HCT116 (cell line): Measurements from ENCODE around the gene HK1. TPM values are rescaled to one million over a fixed set of nuclear protein-coding genes. Genes with fewer than 3 reads are reported as not detected.
"Not testable (repeated sequence)": the region's sequence is repeated elsewhere in the genome, so short reads cannot be mapped to it uniquely, and the experiment has no call there.

Source experiments
- ATAC-seq: fragments of 200-7000 bp; cut with Tn5 transposase; 2 replicates; pipeline ENCODE4 v1.9.1; 2020; ENCODE audit warnings: mild to moderate bottlenecking, moderate library complexity
- BruUV-seq: library from RNA; stranded (reverse); fragments of 400-500 nt; replicated peaks from 2 replicates; lab custom pipeline; 2021; lab: Mats Ljungman, UMichigan
- CTCF ChIA-PET: fragments of 300-600 bp; sonication (Branson Sonifier 250); formaldehyde crosslinking; loops from one replicate; lab custom pipeline; 2021; ENCODE audit warnings: antibody characterized with exemption; lab: Charles Lee
- POLR2A ChIA-PET: fragments of 300-600, 350-600 bp; sonication (Branson Sonifier 250); formaldehyde crosslinking; loops from one replicate; lab custom pipeline; 2021; ENCODE audit warnings: antibody characterized with exemption; lab: Charles Lee
- RAD21 ChIA-PET, 2 experiments: fragments of 300-600 bp; sonication (Branson Sonifier 250); formaldehyde crosslinking; loops; one replicate each; lab custom pipeline; 2023; ENCODE audit warnings: low total read pairs in 2 of 2; ENCODE audit not compliant: uncharacterized antibody in 2 of 2, unreplicated experiment in 2 of 2, low non-redundant PET in 1 of 2; lab: Charles Lee
- DNase-seq: peaks from one replicate; pipeline ENCODE4 v3.0.0-alpha.2; 2010; ENCODE audit warnings: low read depth, low spot score
- H2AFZ ChIP-seq: fragments of 200-600 bp; shearing (Covaris generic), sonication (generic); 2 replicates; pipeline ENCODE4 v1.6.1; 2017; ENCODE audit warnings: low read depth, mixed run types, mixed read lengths, antibody characterized with exemption, low read length; ENCODE audit not compliant: poor library complexity, severe bottlenecking
- H3K27ac ChIP-seq: 2 replicates; pipeline ENCODE4 v1.5.1; 2012; ENCODE audit warnings: low read depth, low read length
- H3K27me3 ChIP-seq: fragments of 200-600 bp; sonication (generic); 2 replicates; pipeline ENCODE4 v1.6.1; 2016; ENCODE audit warnings: mixed run types, low read length, mixed read lengths; ENCODE audit not compliant: insufficient read depth
- H3K36me3 ChIP-seq, 2 experiments: fragments of 200-500 bp in 1 of 2; fragments of 200-600 bp in 1 of 2; sonication (Bioruptor generic) in 1 of 2; sonication (generic) in 1 of 2; 2 replicates each; pipeline versions ENCODE4 v1.5.1 to v1.6.1; 2014 to 2016; ENCODE audit warnings: low read length in 2 of 2, inconsistent platforms in 1 of 2, mixed read lengths in 1 of 2, mixed run types in 1 of 2; ENCODE audit not compliant: insufficient read depth in 2 of 2, control insufficient read depth in 1 of 2
- H3K4me1 ChIP-seq, 2 experiments: fragments of 200-600 bp in 1 of 2; sonication (generic) in 1 of 2; 2 replicates each; pipeline versions ENCODE4 v1.5.1 to v1.6.1; 2012 to 2017; ENCODE audit warnings: low read length in 2 of 2, inconsistent platforms in 1 of 2, mild to moderate bottlenecking in 1 of 2, mixed read lengths in 1 of 2, mixed run types in 1 of 2, moderate library complexity in 1 of 2; ENCODE audit not compliant: insufficient read depth in 2 of 2, control insufficient read depth in 1 of 2
- H3K4me2 ChIP-seq: fragments of 200-600 bp; sonication (generic); 2 replicates; pipeline ENCODE4 v1.6.1; 2017; ENCODE audit warnings: mixed run types, low read length, mixed read lengths
- H3K4me3 ChIP-seq, 2 experiments: fragments of 200-600 bp in 1 of 2; sonication (generic) in 1 of 2; replicated peaks in 1 of 2; 2 replicates each; pipeline ENCODE4 v1.5.1; 2011 to 2016; ENCODE audit warnings: low read length in 2 of 2, control low read depth in 1 of 2, low read depth in 1 of 2, mild to moderate bottlenecking in 1 of 2, mixed read lengths in 1 of 2, mixed run types in 1 of 2
- H3K79me2 ChIP-seq: fragments of 200-600 bp; sonication (generic); 2 replicates; pipeline ENCODE4 v1.6.1; 2017; ENCODE audit warnings: mild to moderate bottlenecking, mixed run types, low read length, moderate library complexity, mixed read lengths; ENCODE audit not compliant: insufficient read depth
- H3K9ac ChIP-seq: fragments of 200-600 bp; sonication (generic); 2 replicates; pipeline ENCODE4 v1.6.1; 2016; ENCODE audit warnings: low read length, mixed read lengths
- H3K9me2 ChIP-seq: fragments of 200-600 bp; sonication (generic), shearing (Covaris generic); 2 replicates; pipeline ENCODE4 v1.6.1; 2017; ENCODE audit warnings: mixed run types, mild to moderate bottlenecking, moderate library complexity; ENCODE audit not compliant: insufficient read depth
- H3K9me3 ChIP-seq, 2 experiments: fragments of 200-500 bp in 1 of 2; fragments of 200-600 bp in 1 of 2; sonication (Bioruptor generic) in 1 of 2; sonication (generic) in 1 of 2; 2 replicates each; pipeline ENCODE4 v1.6.1; 2014 to 2017; ENCODE audit warnings: low read length in 2 of 2, mixed read lengths in 2 of 2, inconsistent platforms in 1 of 2, low read depth in 1 of 2, mild to moderate bottlenecking in 1 of 2, mixed run types in 1 of 2, moderate library complexity in 1 of 2; ENCODE audit not compliant: control insufficient read depth in 1 of 2, insufficient read depth in 1 of 2
- H4K20me1 ChIP-seq: fragments of 200-600 bp; sonication (generic), shearing (Covaris generic); 2 replicates; pipeline ENCODE4 v1.6.1; 2017; ENCODE audit warnings: mixed run types, mild to moderate bottlenecking, moderate library complexity; ENCODE audit not compliant: insufficient read depth
- ATF3 ChIP-seq: IDR thresholded peaks from 2 replicates; pipeline ENCODE4 v1.6.1; 2012
- CEBPB ChIP-seq: IDR thresholded peaks from 2 replicates; pipeline ENCODE4 v1.6.1; 2012; ENCODE audit warnings: low read depth
- SRF ChIP-seq: IDR thresholded peaks from 2 replicates; pipeline ENCODE4 v1.6.1; 2012; ENCODE audit warnings: low read depth
- intact Hi-C: fragments of 100-400 bp; cut with micrococcal nuclease; formaldehyde crosslinking; loops from 2 replicates; pipeline ENCODE4 v1.10.0; 2022
- total RNA-seq: library from RNA; stranded (reverse); gene quantifications from one replicate; pipeline ENCODE4 v1.2.1, GENCODE V29; 2021; ENCODE audit not compliant: unreplicated experiment

Gene HK1
- total RNA-seq, 1 experiment from 2014 or later, result 50.3 TPM

GRCh38 chr10:69328888-69329287, 50.6 kb downstream of the HK1 start:
- ATAC-seq, H3K4me3 ChIP-seq, H3K9me2 ChIP-seq, intact Hi-C loops, H3K27ac ChIP-seq, H3K9ac ChIP-seq, DNase-seq, H3K4me2 ChIP-seq, H3K27me3 ChIP-seq, BruUV-seq, H3K36me3 ChIP-seq, RAD21 ChIA-PET, H4K20me1 ChIP-seq, H2AFZ ChIP-seq, POLR2A ChIA-PET, H3K9me3 ChIP-seq, CTCF ChIA-PET: not testable (repeated sequence)
- Histone ChIP-seq H3K79me2 (peaks cover 46% of the 10 kb centered on the region), H3K4me1 (peaks cover 18 to 35% of the 10 kb centered on the region in 2 experiments)

GRCh38 chr10:69329721-69330178, 51.5 kb downstream of the HK1 start:
- RAD21 ChIA-PET, result no interaction called here
- Histone ChIP-seq H3K9me2 (no peaks in the 10 kb centered on the region), H4K20me1 (no peaks in the 10 kb centered on the region), H3K27me3 (no peaks in the 10 kb centered on the region), H3K79me2 (peaks cover 41% of the 10 kb centered on the region), H3K27ac (no peak overlapping the region), H3K9ac (no peak overlapping the region), H3K4me2 (no peak overlapping the region), H2AFZ (no peak overlapping the region), H3K9me3 (no peaks in the 10 kb centered on the region), H3K4me3 (no peak overlapping the region)
- ATAC-seq (no peak), DNase-seq (no peak)
- BruUV-seq, result no TSS peak
- TF ChIP-seq CEBPB (no peak), ATF3 (no peak), SRF (no peak)
- TF ChIP-seq, all 23 proteins: peak for 0
- ChIA-PET CTCF (no interaction called here), POLR2A (no interaction called here)
- Histone ChIP-seq H3K4me1 (peaks cover 21 to 35% of the 10 kb centered on the region in 2 experiments), H3K36me3 (no peaks in the 10 kb centered on the region)
- intact Hi-C loops, result no loop called here
